ENCODE results near the gene ACTL7B.
"Not testable (repeated sequence)": the region's sequence is repeated elsewhere in the genome, so short reads cannot be mapped to it uniquely, and the experiment has no call there.

ACTL7B gene

DNA sequence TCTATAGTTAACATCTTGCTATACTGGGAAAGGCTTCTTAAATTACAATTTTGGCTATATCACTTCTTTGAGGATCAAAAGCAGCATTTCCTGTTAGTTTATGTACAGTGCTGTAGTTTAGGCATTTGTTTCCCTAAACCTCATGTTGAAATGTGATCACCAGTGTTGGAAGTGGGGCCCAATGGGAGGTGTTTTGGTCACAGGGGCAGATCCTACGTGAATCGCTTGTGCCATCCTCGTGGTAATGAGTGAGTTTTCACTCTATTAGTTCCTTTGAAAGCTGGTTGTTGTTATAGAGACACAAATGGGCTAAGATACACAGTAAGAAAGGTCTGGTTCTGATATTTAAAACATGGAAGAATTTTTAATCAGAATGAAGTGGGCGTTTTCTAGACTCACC lies 12.0 kb upstream of the ACTL7B start:
- DNase-seq: no peak

DNA sequence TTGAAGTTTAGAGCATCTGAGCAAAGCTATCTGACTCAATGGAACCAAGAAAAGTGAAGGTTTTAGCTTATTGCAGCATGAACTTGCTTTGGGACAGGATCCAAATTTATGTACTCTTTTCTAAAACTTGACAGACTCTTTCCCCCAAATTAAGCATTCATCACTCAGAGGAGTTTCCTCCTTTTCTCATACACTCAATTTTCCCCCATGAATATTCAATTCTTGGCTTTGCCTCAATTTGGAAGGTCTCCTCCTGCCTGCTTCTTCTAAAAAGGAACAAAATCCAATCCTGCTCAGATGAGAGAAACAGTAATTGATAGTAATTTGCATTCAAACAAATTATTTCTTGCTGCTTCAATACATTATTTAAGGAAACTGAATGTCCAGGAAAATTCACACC lies 11.3 kb upstream of the ACTL7B start:
- no peak for DNase-seq

DNA sequence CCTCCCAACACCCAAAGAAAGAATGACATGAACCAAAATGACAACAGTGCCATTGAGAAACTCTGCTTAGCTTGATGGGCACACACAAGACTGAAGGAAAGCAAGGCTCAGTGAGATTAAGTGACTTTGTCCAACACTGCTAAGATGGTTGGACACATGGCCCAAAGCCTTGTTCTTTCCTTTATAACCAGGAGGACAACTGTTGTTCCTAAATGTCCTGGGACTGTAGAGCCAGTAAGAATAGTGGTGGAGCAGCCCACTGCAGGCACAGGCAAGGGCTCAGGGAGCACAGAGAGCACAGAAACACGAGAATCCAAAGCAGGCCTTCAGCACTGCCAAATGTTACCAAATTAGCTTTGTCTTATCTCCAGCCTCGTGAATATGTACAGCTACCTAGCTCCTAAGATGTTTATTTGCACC lies 10.2 kb upstream of the ACTL7B start:
- DNase-seq: no peak

- DNase-seq: no peak
Measured at GRCh38 chr9:108865037-108865436, 9.3 kb upstream of the ACTL7B start.

DNA sequence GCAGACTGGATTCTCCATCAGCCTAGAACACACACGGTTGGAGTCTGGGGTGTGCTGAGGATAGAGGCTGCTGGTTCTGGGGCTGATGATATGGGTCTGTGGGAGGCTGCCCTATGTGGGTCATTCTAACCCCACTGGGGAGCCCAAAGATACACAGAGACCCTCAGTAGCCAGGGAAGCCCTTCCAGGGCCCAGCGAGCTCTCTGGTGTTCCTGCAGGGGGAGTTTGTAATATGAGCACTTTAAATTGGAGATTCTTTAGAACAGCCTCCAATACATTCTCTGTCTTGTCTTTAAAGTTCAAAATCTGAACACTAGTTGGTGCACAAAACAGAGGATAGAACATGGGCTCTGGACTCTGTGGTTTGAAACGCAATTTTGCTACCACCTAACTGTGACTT lies 8.7 kb upstream of the ACTL7B start:
- DNase-seq: no peak

DNA sequence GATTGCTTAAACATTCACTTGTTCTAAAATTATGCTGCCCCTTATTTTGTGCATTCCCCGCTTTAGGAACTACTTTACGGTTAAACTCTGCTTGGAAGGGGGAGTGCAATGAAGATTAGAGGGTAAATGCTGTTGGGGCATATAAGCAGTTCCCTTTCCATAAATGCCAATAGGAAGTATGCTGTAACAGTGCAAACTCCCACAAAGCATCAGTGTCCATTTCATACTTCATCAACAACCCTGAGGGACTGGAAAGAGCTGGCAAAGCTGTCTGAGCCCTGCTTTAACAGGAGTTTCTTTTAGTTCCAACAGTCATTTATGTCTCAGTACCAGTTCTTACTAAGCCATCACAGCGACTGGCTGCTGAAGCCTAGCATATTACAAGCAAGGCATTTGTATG lies 8.1 kb upstream of the ACTL7B start:
- DNase-seq: no peak

- no peak for DNase-seq
Measured at GRCh38 chr9:108861997-108862396, 6.2 kb upstream of the ACTL7B start, which contains the start of gene ACTL7A. TSS of gene ACTL7A (plus strand) at chr9:108862266. CDS start at chr9:108862323, 57 bp downstream.

GRCh38 chr9:108861464-108861863 lies 5.7 kb upstream of the ACTL7B start:
- DNase-seq: no peak

GRCh38 chr9:108860764-108861163 lies 5.0 kb upstream of the ACTL7B start:
- no peak for DNase-seq

GRCh38 chr9:108860354-108860753 lies 4.6 kb upstream of the ACTL7B start:
- DNase-seq: no peak

- no peak for DNase-seq
Measured at GRCh38 chr9:108859459-108860114, 3.8 kb upstream of the ACTL7B start.

DNA sequence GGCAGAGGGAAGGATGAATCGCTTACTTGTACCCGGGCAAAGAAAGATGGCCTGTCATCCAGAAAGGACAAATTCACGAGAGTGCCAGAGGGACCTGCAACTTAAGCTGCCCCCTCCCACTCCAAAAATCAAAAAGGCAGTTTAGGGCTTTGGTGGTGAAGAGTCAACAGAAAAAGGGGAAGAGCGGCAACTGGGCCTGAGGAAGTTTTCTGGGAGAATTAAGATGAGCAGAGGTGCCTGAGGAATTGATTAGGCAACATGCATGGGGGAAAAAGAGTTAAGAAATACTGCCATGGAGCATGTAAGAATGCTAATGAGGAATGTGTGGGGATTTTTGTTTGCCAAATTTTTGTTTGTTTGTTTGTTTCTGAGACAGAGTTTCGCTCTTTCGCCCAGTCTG lies 1.8 kb upstream of the ACTL7B start:
- DNase-seq: no peak

GRCh38 chr9:108855529-108855886 lies 278 bp downstream of the ACTL7B start:
- no peak for DNase-seq

DNA sequence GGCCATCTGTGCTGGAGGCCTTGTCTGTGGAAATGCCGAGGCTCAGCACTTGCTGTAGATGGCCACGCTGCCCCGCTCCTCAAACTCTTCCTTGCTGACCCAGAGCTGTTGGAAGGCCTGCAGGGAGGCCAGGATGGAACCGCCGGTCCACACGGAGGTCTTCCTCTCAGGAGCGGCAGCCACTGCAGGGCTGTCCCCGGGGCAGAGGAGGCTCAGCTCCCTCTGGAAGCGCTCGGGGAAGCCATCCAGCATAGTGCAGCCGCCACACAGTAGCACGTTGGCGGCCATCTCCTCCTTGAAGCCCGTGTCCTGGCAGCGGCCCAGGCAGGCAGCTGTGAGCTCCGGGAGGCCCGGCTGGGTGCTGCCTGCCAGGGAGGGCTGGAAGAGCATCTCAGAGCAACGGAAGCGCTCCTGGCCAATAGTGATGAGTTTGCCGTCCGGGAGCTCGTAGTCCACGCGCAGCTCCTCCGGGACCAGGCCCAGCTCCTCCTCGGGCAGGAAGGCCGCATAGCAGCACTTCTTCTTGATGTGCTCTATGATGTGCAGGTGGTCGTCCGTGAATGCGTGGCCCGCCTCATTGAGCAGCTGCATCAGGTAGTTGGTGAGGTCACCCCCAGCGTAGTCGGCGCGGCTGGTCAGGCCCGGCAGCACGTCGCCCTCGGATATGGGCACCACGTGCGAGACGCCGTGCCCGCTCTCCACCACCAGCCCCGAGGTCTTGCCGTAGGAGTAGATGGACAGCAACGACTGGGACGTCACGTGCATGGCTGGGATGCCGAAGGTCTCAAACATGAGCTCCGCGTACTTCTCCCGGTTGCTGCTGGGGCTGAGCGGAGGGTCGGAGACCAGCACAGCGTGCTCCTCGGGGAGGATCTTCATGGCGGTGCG lies 901 bp downstream of the ACTL7B start:
- no peak for DNase-seq

GRCh38 chr9:108854094-108854493 lies 1.7 kb downstream of the ACTL7B start:
- DNase-seq: no peak

DNA sequence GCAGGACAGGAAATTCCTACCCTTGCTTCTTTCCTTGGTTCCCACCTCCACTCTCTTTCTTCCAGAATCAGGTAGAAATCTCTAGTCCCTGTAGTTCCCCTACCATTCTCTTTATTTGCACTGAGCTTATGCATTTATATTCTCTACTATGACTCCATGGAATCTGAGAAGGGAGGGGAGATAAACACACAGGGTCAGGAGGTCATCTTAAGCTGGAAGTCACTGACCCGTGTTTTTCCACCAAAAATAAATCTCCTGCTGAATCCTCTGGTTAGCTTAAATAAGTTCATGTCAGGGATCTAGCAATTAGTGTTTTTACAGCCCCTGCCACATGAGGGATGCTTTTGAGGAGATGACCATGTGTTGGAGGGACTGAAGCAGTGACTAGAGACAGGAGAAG lies 3.7 kb downstream of the ACTL7B start:
- no peak for DNase-seq

DNA sequence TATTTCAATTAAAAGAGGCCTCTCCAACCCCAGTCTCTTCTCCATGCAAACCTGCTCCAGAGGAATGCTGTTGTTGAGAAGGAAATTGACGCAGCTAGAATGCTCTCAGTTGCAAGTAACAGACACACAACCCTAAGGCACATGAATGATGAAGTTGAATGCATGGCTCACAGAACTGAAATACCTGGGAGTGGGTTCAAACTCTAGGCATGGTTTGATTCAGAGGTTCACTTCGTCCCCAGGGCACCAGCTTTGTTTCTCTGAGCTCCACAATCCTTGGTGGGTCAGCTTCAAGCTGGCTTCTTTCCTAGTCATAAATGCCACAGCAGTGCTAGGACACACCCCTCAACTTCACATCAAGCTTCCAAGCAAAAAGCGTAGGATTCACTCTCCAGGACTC lies 4.6 kb downstream of the ACTL7B start:
- DNase-seq: no peak

- no peak for DNase-seq
Measured at GRCh38 chr9:108850293-108850897, 5.4 kb downstream of the ACTL7B start.

DNA sequence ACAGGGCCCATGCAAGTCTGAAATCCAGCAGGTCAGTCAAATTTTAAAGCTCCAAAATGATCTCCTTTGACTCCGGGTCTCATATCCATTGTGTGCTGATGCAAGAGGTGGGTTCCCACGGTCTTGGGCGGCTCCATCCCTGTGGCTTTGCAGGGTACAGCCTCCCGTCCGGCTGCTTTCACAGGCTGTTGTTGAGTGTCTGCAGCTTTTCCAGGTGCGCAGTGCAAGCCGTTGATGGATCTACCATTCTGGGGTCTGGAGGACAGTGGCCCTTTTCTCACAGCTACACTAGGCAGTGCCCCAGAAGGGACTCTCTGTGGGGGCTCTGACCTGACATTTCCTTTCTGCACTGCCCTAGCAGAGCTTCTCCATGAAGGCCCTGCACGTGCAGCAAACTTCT lies 7.5 kb downstream of the ACTL7B start:
- not testable (repeated sequence) for DNase-seq

DNA sequence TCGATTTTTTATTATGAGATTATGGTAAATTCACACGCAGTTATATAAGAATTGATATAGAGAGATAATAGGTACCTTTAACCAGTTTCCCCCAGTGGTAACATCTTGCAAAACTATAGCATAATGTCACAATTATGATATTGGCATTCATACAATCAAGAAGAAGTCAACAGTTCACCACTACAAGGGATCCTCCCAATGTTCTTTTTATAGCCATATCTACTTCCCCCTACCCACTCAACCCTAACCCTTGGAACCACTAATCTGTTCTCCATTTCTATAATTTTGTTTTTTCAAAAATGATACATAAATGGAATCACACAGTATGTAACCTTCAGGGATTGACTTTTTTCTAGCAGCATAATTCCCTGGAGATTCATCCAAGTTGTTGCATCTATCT lies 9.8 kb downstream of the ACTL7B start:
- DNase-seq: no peak

- no peak for DNase-seq
Measured at GRCh38 chr9:108845507-108845906, 10.3 kb downstream of the ACTL7B start.

DNA sequence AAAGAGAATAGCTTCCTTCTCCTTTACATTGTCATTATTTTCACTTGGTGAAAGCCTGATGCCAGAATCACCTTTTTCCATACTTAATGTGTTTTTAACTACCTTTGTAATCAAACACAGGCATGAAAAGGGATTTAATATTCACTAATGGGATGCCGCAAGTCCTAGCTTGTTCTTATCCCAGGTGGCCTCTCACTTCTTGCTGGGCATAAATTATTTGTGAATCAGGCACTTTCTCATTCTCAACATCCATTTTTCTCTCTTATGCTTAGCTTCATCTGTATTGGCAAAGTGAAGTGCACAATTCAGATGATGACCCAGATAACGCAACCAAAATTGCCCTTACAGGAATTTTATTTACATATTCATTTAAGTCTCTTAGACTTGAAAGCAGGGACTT lies 10.9 kb downstream of the ACTL7B start:
- DNase-seq: no peak

DNA sequence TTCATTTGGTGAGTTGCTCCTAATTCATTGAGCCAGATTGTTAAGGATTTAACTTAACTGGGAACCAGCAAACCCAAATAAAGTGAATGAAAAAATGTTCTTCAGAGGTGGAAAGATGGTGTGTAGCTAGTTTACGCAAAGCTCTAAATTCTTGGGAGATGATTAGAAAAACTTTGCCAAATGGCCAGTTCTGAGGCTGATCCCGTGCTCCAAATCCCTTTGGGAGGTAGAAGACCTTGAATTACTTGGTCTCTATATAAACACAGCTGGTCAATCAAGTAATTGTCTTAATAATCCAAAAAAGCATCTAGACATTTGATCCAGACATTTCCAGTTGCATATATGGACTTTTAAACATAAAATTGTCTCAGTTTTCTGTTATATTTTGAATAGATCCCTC lies 11.4 kb downstream of the ACTL7B start:
- no peak for DNase-seq
